Testis (tissue), 3 donors: ENCODE measurements around the gene TIPARP. TPM values are rescaled to one million over a fixed set of nuclear protein-coding genes. Genes with fewer than 3 reads are reported as not detected.

ENCODE experiments used
- DNase-seq: peaks from one replicate; pipeline ENCODE4 v3.0.0-alpha.2; 2019
- H3K27ac ChIP-seq, 2 donors: fragments of 200-600 bp; sonication (generic); one replicate each; pipeline ENCODE4 v1.5.1; 2019
- H3K27me3 ChIP-seq: fragments of 200-600 bp; sonication (generic); one replicate; pipeline ENCODE4 v1.5.1; 2019
- H3K36me3 ChIP-seq: fragments of 200-600 bp; sonication (generic); one replicate; pipeline ENCODE4 v1.5.1; 2017; ENCODE audit warnings: low read depth; ENCODE audit errors: missing control alignments
- H3K4me1 ChIP-seq: fragments of 200-600 bp; sonication (generic); one replicate; pipeline ENCODE4 v1.5.1; 2019
- H3K4me3 ChIP-seq, 2 donors: fragments of 200-600 bp; sonication (generic); one replicate each; pipeline ENCODE4 v1.5.1; 2017 to 2019
- H3K9me3 ChIP-seq: fragments of 200-600 bp; sonication (generic); one replicate; pipeline ENCODE4 v1.5.1; 2017
- POLR2A ChIP-seq: fragments of 450-650 bp; IDR thresholded peaks from one replicate; pipeline ENCODE4 v1.6.1; 2017; ENCODE audit warnings: antibody characterized with exemption, mild to moderate bottlenecking, moderate library complexity
- WGBS, 2 donors: methylation state at CpG; one replicate each; pipeline ENCODE4 v1.1.5; 2018; 5-methylcytosine and 5-hydroxymethylcytosine counted together
- intact Hi-C: fragments of 100-400 bp; cut with DNase I; formaldehyde crosslinking; loops from one replicate; pipeline ENCODE4 v1.15.1; 2023; ENCODE audit warnings: low total_unique reads
- polyA plus RNA-seq: library from polyadenylated mRNA; stranded (reverse); fragments of 350-450 nt; fragmentation: Illumina TruSeq; extraction: RNeasy Lipid Tissue Mini Kit (QIAGEN cat#74804); gene quantifications from one replicate; pipeline ENCODE4 v1.2.3, GENCODE V29; 2014; ENCODE audit warnings: low read depth, low replicate concordance; ENCODE audit not compliant: insufficient read depth
- total RNA-seq, 2 donors: library from RNA; depleted of rRNA; stranded (reverse); fragments of >200 nt; gene quantifications; one replicate each; pipeline ENCODE4 v1.2.3, GENCODE V29; 2016
- TF ChIP-seq, protein P1 (sequence below), 3 experiments: fragments of 450-650 bp in 2 of 3; fragments of 200-600 bp in 1 of 3; sonication (generic) in 1 of 3; IDR thresholded peaks; one replicate each; pipeline ENCODE4 v1.5.1; 2016 to 2019; ENCODE audit warnings: antibody characterized with exemption in 3 of 3, mild to moderate bottlenecking in 2 of 3, moderate library complexity in 1 of 3

The TIPARP gene
- total and polyA plus RNA-seq, 3 donors from 2014 or later: 67.2 to 115 (median 70.7) TPM

DNA sequence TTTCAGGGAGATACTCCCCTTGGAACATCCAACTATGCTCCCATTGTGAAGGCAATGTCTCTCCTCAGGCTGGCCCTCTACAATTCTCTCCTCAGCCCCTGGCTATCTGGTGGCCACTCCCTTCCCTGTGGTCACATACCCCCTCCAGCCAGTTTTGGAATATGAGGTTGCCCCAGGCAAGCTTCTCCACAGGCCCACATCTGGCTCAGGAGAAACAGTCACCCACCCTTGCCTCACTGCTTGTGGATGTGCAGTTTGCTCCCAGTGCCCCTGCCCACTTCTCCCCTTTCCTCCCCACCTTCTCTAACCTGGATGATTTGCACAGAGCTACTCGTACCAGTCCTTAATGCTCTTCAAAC lies 15.7 kb upstream of the TIPARP start:
- no peak overlapping the region for H3K27ac ChIP-seq
- no peak overlapping the region for H3K4me3 ChIP-seq
- no peaks in the 10 kb centered on the region for H3K4me1 ChIP-seq
- no peak for TF ChIP-seq POLR2A
- TF ChIP-seq, protein P1, sequence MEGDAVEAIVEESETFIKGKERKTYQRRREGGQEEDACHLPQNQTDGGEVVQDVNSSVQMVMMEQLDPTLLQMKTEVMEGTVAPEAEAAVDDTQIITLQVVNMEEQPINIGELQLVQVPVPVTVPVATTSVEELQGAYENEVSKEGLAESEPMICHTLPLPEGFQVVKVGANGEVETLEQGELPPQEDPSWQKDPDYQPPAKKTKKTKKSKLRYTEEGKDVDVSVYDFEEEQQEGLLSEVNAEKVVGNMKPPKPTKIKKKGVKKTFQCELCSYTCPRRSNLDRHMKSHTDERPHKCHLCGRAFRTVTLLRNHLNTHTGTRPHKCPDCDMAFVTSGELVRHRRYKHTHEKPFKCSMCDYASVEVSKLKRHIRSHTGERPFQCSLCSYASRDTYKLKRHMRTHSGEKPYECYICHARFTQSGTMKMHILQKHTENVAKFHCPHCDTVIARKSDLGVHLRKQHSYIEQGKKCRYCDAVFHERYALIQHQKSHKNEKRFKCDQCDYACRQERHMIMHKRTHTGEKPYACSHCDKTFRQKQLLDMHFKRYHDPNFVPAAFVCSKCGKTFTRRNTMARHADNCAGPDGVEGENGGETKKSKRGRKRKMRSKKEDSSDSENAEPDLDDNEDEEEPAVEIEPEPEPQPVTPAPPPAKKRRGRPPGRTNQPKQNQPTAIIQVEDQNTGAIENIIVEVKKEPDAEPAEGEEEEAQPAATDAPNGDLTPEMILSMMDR (IDR thresholded peaks at IDR 0.05): no peak
- no peaks in the 10 kb centered on the region for H3K36me3 ChIP-seq
- DNase-seq: no peak
- 82 to 84% methylated on average over 1 of the region's 1 CpG for WGBS, 2 donors
- H3K27me3 ChIP-seq: no peaks in the 10 kb centered on the region
- no peaks in the 10 kb centered on the region for H3K9me3 ChIP-seq
- intact Hi-C loops: no loop called here

DNA sequence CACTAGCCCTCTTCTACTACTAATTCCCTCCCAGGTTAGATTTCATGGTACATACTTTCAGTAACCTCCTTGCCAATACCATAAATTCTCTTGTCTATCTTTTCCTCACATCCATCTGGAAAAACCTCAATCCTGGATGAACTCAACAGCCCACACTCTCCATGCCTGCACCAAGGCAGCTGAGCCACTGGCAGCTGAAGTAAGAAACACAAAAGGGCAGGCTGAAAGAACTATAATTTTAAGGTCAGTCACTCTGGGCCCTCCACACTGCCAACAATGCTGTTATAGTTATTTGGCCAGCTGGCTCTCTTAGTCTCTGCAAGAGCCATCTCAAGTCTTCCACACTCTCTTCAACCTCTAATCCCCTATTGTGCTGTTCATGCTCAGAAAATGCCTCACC lies 15.1 kb upstream of the TIPARP start:
- Histone ChIP-seq H3K4me3 (no peak overlapping the region), H3K9me3 (no peaks in the 10 kb centered on the region), H3K36me3 (no peaks in the 10 kb centered on the region), H3K27me3 (no peaks in the 10 kb centered on the region), H3K4me1 (no peaks in the 10 kb centered on the region), H3K27ac (no peak overlapping the region)
- no peak for DNase-seq
- TF ChIP-seq POLR2A: no peak
- TF ChIP-seq, protein P1 (IDR thresholded peaks at IDR 0.05): no peak
- intact Hi-C loops: no loop called here

GRCh38 chr3:156661155-156661554 lies 13.2 kb upstream of the TIPARP start:
- Histone ChIP-seq H3K27ac (no peak overlapping the region), H3K9me3 (no peaks in the 10 kb centered on the region), H3K4me3 (no peak overlapping the region), H3K36me3 (no peaks in the 10 kb centered on the region), H3K27me3 (no peaks in the 10 kb centered on the region), H3K4me1 (peaks cover 7% of the 10 kb centered on the region)
- no peak for DNase-seq
- intact Hi-C loops: no loop called here
- TF ChIP-seq, protein P1 (IDR thresholded peaks at IDR 0.05): no peak
- no peak for TF ChIP-seq POLR2A
- WGBS, 2 donors: 68 to 77% methylated on average over 2 of the region's 2 CpGs

DNA sequence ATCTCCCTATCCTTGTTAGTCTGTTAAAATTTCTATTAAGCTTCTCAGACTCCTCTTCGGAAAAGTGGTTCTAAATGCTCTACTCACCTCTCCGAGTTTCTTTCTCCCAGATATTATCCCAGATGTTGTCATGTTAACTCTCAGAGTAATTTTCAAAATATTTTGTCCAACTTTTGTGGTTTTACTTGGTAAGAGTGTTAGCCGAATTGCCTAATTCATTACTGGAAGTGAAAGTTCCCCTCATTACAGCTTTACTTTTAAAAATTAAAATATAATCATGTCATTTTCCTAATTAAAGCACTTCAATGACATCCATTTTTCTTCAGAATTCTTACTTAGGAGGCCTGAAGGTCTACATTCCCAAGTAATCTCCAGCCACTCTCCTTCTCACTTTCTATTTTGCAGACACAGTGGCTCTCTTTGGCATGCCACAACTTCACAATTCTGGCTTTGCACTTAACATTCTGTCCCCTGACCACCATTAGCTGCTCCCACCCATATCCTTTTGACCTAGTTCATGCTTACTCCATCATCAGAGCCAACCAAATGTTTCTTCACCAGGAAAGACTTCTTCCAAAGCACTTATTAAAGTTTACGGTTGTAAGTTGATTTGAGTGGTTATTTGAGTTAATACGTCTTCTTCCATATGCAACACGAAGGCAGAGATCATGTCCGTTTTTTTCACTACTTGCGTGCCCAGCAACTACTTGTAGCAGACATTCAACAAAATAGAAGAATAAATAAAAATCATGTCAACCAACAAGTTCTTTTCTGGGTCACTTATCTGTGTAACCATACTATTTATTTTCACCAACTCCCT lies 10.2 kb upstream of the TIPARP start:
- TF ChIP-seq, protein P1 (IDR thresholded peaks at IDR 0.05): no peak
- no peak for TF ChIP-seq POLR2A
- Histone ChIP-seq H3K4me3 (no peak overlapping the region), H3K36me3 (no peaks in the 10 kb centered on the region), H3K27me3 (no peaks in the 10 kb centered on the region), H3K27ac (no peak overlapping the region), H3K9me3 (no peaks in the 10 kb centered on the region), H3K4me1 (peaks cover 7% of the 10 kb centered on the region)
- DNase-seq: no peak
- 89 to 90% methylated on average over 8 of the region's 8 CpGs for WGBS, 2 donors
- intact Hi-C loops: no loop called here

DNA sequence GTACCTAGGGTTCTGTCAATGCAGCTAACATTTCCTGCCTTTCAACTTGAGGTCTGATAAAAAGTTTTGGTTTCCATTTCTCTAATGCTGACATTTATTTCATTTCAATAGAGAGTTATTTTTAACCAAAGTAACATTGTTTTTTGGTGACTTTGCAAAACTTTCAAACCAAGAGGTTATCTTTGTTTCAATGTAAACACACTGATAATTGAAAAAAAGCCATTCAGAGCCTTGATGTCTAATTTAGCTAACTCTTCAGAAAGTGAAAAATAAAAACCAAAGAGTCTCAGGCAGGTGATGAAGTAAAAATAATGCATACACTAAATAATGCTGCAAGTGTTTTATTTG lies 9.6 kb upstream of the TIPARP start:
- peaks cover 7% of the 10 kb centered on the region for H3K4me1 ChIP-seq
- intact Hi-C loops: no loop called here
- no peak for DNase-seq
- H3K36me3 ChIP-seq: no peaks in the 10 kb centered on the region
- no peak for TF ChIP-seq POLR2A
- TF ChIP-seq, protein P1 (IDR thresholded peaks at IDR 0.05): no peak
- H3K4me3 ChIP-seq: no peak overlapping the region
- H3K27ac ChIP-seq: no peak overlapping the region
- no peaks in the 10 kb centered on the region for H3K27me3 ChIP-seq
- no peaks in the 10 kb centered on the region for H3K9me3 ChIP-seq
